Activated T-cell treated with anti-CD3 and anti-CD28 coated beads for 4 hours (primary cell): ENCODE measurements around the gene STT3B.
"Not testable (repeated sequence)": the region's sequence is repeated elsewhere in the genome, so short reads cannot be mapped to it uniquely, and the experiment has no call there.

ENCODE experiments used
- DNase-seq: peaks from one replicate; pipeline ENCODE4 v3.0.0-alpha.2; 2020

STT3B gene

GRCh38 chr3:31532587-31533168, at the start of gene STT3B:
TSS of gene STT3B (plus strand) at chr3:31532925. CDS start at chr3:31532999, 74 bp downstream.
- peak; percentile 69 for DNase-seq

DNA sequence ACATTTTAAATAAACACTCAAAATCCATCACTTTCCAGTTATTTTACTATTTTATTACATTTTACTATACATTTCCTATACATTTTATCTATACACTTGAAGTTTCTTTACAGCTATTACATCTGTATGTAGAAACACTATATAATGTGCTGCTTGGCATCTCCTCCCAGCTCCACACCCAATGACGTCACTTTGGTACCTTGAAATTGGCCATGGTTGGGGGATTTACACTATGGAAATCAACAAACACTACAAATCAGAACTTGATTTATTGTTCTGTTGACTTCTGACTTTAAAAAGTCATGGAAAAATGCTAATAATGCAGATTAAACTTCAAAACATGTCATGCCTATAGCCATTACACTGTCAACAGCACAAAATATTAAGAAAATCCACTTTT, 48.9 kb upstream of the STT3B start:
- DNase-seq, result no peak

- no peak for DNase-seq
Measured at GRCh38 chr3:31485196-31485595, 47.5 kb upstream of the STT3B start.

DNA sequence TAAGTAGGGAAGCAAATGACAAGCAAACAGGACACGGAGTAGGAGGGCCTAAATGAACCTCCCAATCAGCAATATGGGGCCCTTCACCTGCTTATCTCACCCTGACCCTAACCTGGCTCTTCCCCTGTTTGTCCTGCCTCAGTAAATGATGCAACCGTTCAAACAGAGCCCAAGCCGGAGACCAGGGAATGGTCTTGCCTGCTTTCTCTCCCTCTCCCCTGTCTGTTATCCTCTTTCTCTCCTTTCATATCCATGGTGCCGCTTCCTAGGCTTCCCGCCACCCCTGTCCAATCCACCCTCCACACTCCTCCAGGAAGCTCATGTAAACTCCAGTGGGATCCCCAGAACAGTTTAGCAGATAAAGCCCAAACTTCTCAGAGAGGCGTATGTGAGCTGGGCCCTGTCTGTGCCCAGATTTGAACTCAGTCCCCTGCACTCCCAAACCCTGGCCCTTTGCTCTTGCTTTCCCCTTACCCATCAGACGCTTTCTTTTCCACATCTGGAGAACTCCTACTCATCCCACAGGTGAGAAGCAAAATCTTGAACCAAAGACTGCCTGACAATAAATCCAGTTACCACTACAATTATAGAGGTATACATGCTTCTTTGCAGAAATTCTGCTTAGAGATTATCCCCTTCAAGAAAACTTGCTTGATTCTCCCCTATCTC, 45.7 kb upstream of the STT3B start:
- no peak for DNase-seq

DNA sequence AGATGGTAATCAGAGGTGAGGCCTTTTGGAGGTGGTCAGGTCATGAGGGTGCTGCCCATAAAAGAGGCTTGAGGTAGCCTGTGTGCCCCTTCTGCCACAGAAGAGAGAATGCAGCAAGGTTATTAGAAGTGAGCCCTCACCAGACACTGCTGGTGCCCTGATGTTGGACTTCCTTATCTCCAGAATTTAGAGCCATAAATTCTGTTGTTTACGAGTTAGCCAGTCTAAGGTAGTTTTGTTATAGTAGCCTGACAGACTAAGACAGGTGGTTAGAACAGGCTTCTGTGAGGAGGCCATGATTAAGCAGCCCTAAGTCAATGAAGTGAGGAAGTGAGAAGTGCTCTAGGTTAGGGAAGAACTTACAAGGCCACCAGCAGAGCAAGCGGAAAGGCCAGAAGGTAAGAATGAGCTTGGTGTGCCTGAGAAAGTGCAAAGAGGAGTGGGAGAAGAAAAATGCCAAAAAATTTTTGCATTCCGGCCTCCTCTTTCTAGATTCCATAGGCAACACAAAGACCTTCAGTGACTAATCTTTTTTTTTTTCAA, 44.2 kb upstream of the STT3B start:
- no peak for DNase-seq

DNA sequence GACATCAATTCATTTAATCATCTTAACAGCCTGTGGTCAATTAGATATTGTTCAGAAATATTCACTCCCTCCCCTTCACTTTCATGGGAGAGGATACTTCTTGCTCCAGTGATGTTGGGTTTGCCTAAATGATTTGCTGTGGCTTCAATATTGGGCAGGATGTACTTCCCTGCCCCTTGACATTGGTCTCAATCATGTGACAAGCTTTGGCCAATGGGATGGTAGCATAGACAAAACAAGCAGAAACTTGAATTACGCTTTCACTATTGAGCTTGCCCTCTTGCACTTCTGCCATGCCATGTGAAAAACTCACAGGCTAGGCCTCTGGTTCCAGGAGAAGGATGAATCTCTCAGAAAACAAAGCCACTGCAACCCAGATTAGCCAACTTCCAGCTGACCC, 42.2 kb upstream of the STT3B start:
- DNase-seq, result no peak

GRCh38 chr3:31491660-31492059, 41.1 kb upstream of the STT3B start:
- DNase-seq, result no peak

- DNase-seq, result no peak
Measured at GRCh38 chr3:31493149-31493548, 39.6 kb upstream of the STT3B start.

DNA sequence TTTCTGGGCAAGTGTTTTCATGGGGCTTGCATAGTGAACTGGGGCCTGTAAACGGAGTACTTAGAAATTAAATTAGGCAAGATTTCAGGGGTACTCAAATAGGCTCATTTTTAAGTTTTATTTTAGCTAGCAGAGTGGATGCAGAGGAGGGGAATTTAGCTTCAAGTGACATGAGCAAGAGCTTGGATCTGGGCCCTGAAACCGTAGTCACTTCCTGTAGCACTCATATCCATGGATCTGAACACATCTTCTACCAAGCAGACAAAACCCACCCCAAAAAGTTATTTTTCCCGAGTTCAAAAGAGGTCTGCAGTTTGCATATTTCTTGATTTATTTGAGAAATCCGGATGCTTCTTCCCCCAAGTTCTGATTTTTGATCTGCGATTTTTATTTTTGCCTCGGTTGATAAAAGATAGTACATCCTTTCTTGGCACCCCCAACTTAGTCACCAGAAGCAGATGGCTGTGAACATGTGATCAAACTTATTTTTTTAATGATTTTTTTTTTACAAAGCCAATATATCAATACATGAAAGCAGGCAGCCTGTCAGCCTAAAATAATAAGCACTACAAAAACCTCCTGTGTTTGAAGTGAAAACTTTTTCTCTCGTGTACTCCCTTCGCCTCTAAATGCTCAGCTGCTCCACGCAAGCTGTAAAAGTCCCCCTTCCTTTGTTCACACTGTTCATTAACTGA, 36.6 kb upstream of the STT3B start:
- no peak for DNase-seq

- DNase-seq, result no peak
Measured at GRCh38 chr3:31498791-31499190, 33.9 kb upstream of the STT3B start.

DNA sequence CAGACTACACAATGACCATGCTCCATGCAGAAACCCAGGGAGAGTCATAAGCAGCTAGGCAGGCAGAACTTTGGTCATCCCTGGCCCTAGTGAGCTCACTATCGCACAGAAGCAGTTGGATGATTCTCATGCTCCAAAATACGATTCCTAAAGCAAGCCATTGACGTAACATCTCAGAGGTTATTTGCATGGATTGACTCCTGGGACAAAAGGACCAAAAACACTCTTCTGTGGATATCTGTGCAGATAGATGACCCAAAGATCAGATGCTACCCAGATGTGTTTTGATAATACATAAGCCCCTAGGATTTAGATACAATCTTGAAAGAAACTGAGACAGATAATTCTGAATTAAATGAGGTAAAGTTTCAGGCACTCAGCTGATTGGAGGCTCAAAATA, 33.4 kb upstream of the STT3B start:
- DNase-seq, result no peak

GRCh38 chr3:31502803-31503221, 29.9 kb upstream of the STT3B start:
- no peak for DNase-seq

GRCh38 chr3:31503456-31503855, 29.3 kb upstream of the STT3B start:
- DNase-seq, result no peak

DNA sequence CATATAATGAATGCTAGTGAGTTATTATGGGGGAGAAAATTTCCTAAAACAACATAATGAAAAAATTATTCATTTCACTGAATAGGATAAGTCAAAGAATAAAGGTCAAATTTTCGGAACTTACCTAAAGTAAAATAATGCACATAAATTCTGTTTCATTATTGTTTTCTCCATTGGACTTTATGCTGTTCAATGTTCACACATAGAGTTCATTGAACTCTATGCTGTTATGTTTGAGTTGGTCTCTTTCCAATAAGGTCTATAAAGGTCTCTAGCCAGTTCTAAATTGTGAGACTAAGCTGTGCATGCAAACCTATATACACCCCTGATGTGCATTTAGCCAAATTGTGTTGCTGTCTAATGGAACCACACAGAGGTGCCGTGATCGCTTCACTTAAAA, 28.5 kb upstream of the STT3B start:
- no peak for DNase-seq

GRCh38 chr3:31505371-31506048, 27.2 kb upstream of the STT3B start:
- DNase-seq, result no peak

GRCh38 chr3:31506515-31506914, 26.2 kb upstream of the STT3B start:
- not testable (repeated sequence) for DNase-seq

- DNase-seq, result no peak
Measured at GRCh38 chr3:31508452-31509146, 24.1 kb upstream of the STT3B start.

DNA sequence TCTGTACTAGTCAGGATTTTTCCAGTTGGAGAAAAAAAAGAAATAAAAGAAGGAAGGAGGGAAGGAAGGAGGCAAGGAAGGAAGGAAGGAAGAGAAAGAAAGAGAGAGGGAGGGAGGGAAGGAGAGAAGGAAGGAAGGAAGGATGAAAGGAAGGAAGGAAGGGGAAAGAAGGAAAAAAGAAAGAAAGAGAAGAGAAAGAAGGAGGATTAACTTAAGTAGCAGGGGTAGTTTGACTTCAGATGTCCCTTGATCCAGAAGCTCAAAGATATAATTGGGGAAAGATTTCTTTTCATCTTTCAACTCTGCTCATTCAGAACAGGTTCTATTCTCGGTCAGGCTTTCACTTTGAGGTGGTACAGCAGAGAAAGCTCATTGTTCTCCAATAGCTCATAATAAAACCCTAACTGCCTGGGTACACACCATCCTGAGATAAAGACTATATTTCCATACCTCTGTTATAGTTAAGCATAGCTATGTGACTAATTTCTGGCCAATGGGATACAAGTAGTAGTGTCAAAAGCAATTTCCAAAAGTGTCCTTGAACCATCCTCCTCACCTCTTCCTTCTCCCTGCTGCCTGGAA, 23.5 kb upstream of the STT3B start:
- no peak for DNase-seq

DNA sequence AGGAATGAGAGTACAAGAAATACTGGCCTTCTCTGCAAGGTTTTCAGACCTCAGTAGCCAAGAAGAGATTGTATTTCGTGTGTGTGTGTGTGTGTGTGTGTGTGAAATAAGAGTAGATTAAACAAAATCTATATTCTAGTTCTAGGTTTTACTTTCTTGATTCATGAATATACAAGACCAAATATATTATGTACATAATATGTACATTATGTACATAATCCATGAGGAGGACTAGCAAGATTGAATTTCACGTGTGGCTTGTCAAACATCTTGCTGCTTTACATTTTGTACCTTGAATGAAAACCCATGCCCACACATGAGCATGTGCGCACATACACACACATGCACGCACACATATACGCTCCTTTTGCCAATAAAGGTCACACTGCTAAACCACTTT, 18.2 kb upstream of the STT3B start:
- no peak for DNase-seq

GRCh38 chr3:31515486-31516284, 17.0 kb upstream of the STT3B start:
- DNase-seq, result no peak

- DNase-seq, result no peak
Measured at GRCh38 chr3:31516757-31517156, 16.0 kb upstream of the STT3B start.

- DNase-seq, result no peak
Measured at GRCh38 chr3:31521468-31521867, 11.3 kb upstream of the STT3B start.
